Adipocyte (in vitro differentiated cells): ENCODE measurements around the gene MCM7.
A peak's percentile ranks its signal among the peaks of the same experiment; 100 is the strongest.

Experiments
- DNase-seq: peaks from one replicate; pipeline ENCODE4 v3.0.0-alpha.2; 2015; ENCODE audit warnings: low read depth
- H3K27me3 ChIP-seq: replicated peaks from 2 replicates; pipeline ENCODE4 v1.7.0; 2013; ENCODE audit warnings: mild to moderate bottlenecking, low read length, moderate library complexity; ENCODE audit not compliant: control insufficient read depth, insufficient read depth
- H3K36me3 ChIP-seq: 2 replicates; pipeline ENCODE4 v1.7.0; 2013; ENCODE audit warnings: low read length, mild to moderate bottlenecking, moderate library complexity; ENCODE audit not compliant: control insufficient read depth, insufficient read depth, severe bottlenecking
- H3K4me1 ChIP-seq: 2 replicates; pipeline ENCODE4 v1.7.0; 2013; ENCODE audit warnings: mild to moderate bottlenecking, low read length, moderate library complexity; ENCODE audit not compliant: control insufficient read depth, insufficient read depth
- H3K4me3 ChIP-seq: 2 replicates; pipeline ENCODE4 v1.7.0; 2013; ENCODE audit warnings: mild to moderate bottlenecking, low read length, moderate library complexity
- H3K9ac ChIP-seq: 2 replicates; pipeline ENCODE4 v1.7.0; 2013; ENCODE audit warnings: mild to moderate bottlenecking, low read length, moderate library complexity
- H3K9me3 ChIP-seq: 2 replicates; pipeline ENCODE4 v1.7.0; 2013; ENCODE audit warnings: mild to moderate bottlenecking, low read length, moderate library complexity; ENCODE audit not compliant: control insufficient read depth

The MCM7 gene

GRCh38 chr7:100105534-100105933 is 4.3 kb upstream of the MCM7 start:
- no peaks in the 10 kb centered on the region for H3K9me3 ChIP-seq
- H3K9ac ChIP-seq: no peak overlapping the region
- no peak overlapping the region for H3K4me3 ChIP-seq
- no peaks in the 10 kb centered on the region for H3K27me3 ChIP-seq
- H3K36me3 ChIP-seq: peaks cover 40% of the 10 kb centered on the region
- H3K4me1 ChIP-seq: peaks cover 6% of the 10 kb centered on the region
- no peak for DNase-seq

GRCh38 chr7:100102950-100103840 is 2.0 kb upstream of the MCM7 start:
- Histone ChIP-seq H3K9me3 (no peaks in the 10 kb centered on the region), H3K36me3 (peaks cover 37% of the 10 kb centered on the region), H3K9ac (peak overlapping the region; percentile 78), H3K4me1 (peaks cover 16% of the 10 kb centered on the region), H3K27me3 (no peaks in the 10 kb centered on the region), H3K4me3 (no peak overlapping the region)
- no peak for DNase-seq

GRCh38 chr7:100100420-100101015 is 679 bp downstream of the MCM7 start:
- H3K36me3 ChIP-seq: peaks cover 40% of the 10 kb centered on the region

GRCh38 chr7:100099452-100099851 is 1.7 kb downstream of the MCM7 start:
- Histone ChIP-seq H3K4me1 (peaks cover 16% of the 10 kb centered on the region), H3K27me3 (no peaks in the 10 kb centered on the region), H3K9ac (peak overlapping the region; percentile 85), H3K9me3 (no peaks in the 10 kb centered on the region), H3K36me3 (peaks cover 48% of the 10 kb centered on the region), H3K4me3 (peak overlapping the region; percentile 86)
- DNase-seq: no peak

More at GRCh38 chr7:100100420-100101015, 679 bp downstream of the MCM7 start:
- H3K4me3 ChIP-seq: peak overlapping the region; percentile 86
- peaks cover 16% of the 10 kb centered on the region for H3K4me1 ChIP-seq
- DNase-seq: peak; percentile 99
- no peaks in the 10 kb centered on the region for H3K9me3 ChIP-seq
- peak overlapping the region; percentile 85 for H3K9ac ChIP-seq
- H3K27me3 ChIP-seq: no peaks in the 10 kb centered on the region

- Histone ChIP-seq H3K4me3 (no peak overlapping the region), H3K36me3 (peaks cover 54% of the 10 kb centered on the region), H3K9me3 (no peaks in the 10 kb centered on the region), H3K9ac (no peak overlapping the region), H3K27me3 (no peaks in the 10 kb centered on the region), H3K4me1 (peaks cover 20% of the 10 kb centered on the region)
- no peak for DNase-seq
These were observed 2.3 kb downstream of the MCM7 start for GRCh38 chr7:100098913-100099312.

GRCh38 chr7:100095704-100096103 is 5.5 kb downstream of the MCM7 start:
- DNase-seq: no peak
- Histone ChIP-seq H3K9me3 (no peaks in the 10 kb centered on the region), H3K27me3 (no peaks in the 10 kb centered on the region), H3K36me3 (peaks cover 86% of the 10 kb centered on the region), H3K9ac (no peak overlapping the region), H3K4me1 (peaks cover 36% of the 10 kb centered on the region), H3K4me3 (no peak overlapping the region)

GRCh38 chr7:100095289-100095688 is 5.9 kb downstream of the MCM7 start:
- Histone ChIP-seq H3K4me3 (no peak overlapping the region), H3K9me3 (no peaks in the 10 kb centered on the region), H3K4me1 (peaks cover 36% of the 10 kb centered on the region), H3K27me3 (no peaks in the 10 kb centered on the region), H3K36me3 (peaks cover 90% of the 10 kb centered on the region), H3K9ac (no peak overlapping the region)
- DNase-seq: no peak

GRCh38 chr7:100093925-100094486 is 7.2 kb downstream of the MCM7 start:
- Histone ChIP-seq H3K4me1 (peaks cover 35% of the 10 kb centered on the region), H3K9me3 (no peaks in the 10 kb centered on the region), H3K36me3 (peaks cover 86% of the 10 kb centered on the region), H3K4me3 (no peak overlapping the region), H3K27me3 (no peaks in the 10 kb centered on the region), H3K9ac (no peak overlapping the region)
- DNase-seq: no peak

- no peak for DNase-seq
- no peaks in the 10 kb centered on the region for H3K27me3 ChIP-seq
- no peak overlapping the region for H3K4me3 ChIP-seq
- no peak overlapping the region for H3K9ac ChIP-seq
- no peaks in the 10 kb centered on the region for H3K9me3 ChIP-seq
- peaks cover 80% of the 10 kb centered on the region for H3K36me3 ChIP-seq
- H3K4me1 ChIP-seq: peaks cover 36% of the 10 kb centered on the region
These were observed 7.7 kb downstream of the MCM7 start for GRCh38 chr7:100093498-100093897.

GRCh38 chr7:100093054-100093453 is 8.1 kb downstream of the MCM7 start:
- Histone ChIP-seq H3K9me3 (no peaks in the 10 kb centered on the region), H3K36me3 (peaks cover 76% of the 10 kb centered on the region), H3K27me3 (no peaks in the 10 kb centered on the region), H3K4me3 (no peak overlapping the region), H3K4me1 (peaks cover 40% of the 10 kb centered on the region), H3K9ac (no peak overlapping the region)
- DNase-seq: no peak

GRCh38 chr7:100091411-100092181 is 9.6 kb downstream of the MCM7 start:
- H3K36me3 ChIP-seq: peaks cover 63% of the 10 kb centered on the region
- no peaks in the 10 kb centered on the region for H3K27me3 ChIP-seq
- no peaks in the 10 kb centered on the region for H3K9me3 ChIP-seq
- H3K4me1 ChIP-seq: peaks cover 42% of the 10 kb centered on the region
- DNase-seq: no peak
- no peak overlapping the region for H3K4me3 ChIP-seq
- no peak overlapping the region for H3K9ac ChIP-seq
